ENCODE data around the gene AQP5.

The AQP5 gene

DNA sequence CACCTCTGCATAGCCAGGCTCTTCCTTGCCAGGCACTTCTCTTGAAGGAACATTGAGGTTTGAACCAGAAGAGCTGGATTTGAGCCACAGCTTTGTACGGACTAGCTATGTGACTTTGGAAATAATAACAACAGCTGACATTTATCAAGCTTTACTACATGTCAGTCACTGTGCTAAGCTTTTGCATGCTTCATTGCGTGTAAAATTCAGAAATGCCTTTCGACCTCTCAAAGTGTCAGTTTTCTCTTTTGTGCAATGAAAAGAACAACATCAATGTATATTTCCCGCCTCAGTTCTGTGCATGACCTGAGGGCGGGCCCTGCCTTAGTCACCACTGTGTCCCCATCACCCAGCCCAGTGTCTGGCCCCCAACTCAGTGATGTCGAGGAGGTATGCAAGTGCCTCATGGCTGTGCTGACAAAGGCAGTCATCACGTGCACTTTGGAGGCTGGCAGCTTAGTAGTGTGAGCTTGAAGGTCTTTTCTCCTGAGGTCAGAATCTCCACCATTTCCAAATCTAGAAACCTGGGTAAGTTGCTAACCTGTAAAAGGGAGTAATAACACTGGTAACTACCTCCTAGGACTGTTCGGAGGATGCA is 29.0 kb upstream of the AQP5 start:
- no peak for DNase-seq

DNA sequence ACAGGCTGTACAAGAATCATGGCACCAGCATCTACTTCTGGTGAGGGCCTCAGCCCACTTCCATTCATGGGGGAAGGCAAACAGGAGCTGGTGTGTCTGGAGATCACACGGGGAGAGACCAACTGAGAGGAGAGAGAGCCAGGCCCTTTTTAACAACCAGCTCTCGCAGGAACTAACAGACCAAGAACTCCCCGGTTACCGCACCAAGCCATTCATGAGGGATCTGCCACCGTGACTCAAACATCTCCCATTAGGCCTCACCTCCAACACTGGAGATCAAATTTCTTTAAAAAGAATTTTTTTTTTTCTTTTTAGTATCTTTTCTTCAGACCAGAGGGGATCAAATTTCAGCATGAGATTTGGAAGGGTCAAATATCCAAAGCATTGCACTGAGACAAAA is 27.9 kb upstream of the AQP5 start:
- DNase-seq, result no peak

- DNase-seq, result no peak
Observed at GRCh38 chr12:49934505-49934904, 27.2 kb upstream of the AQP5 start.

- DNase-seq, result no peak
Observed at GRCh38 chr12:49936925-49937324, 24.7 kb upstream of the AQP5 start.

DNA sequence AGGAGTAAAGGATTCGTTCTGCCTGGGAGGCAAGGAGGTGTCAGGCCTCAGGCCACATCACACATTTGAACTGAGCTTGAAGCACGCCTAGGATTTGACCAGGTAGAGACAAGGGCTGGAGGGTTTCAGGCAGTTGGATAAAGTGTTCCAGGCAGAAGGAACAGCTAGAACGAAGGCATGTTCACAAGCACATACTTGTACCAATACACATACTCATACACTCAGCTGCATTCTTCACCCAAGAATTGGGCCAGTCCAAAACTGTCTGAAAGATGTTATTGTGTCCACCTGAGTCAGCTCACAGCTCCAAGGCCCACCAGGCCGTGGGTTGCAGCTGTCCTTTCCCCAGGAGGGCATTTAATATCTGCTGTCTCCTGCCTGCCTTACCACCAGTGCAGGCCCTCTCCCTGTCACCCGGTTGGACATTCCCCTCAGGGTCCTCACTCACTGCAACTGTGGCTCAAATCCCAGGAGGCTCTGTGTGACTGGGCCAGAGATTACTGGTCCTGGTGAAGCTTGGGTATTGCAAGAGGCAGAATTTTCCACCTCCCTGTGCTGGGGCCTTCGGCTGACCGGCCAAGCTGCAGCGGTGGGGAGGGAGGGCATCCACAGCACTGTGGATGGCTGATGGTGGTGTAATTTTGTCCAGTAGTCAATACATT is 23.9 kb upstream of the AQP5 start:
- DNase-seq, result no peak

DNA sequence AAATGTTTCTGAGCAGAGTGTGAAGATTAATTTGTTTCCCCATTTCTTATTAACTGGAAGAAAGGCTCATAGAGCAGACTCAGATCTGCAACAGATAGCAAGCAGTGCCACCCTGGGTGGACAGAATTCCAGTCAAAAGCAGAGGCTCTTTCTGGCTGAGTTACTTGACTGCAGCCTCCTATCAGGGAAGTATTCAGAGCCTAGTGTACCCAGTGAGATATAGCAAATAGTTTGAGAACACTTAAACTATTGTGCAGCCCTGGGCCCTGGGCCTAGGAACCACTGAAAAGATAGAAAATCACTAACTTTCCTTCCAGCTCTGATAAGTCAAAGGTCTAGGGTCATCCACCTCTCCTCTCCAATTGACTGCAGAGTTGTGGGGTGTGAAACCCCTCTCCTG is 22.4 kb upstream of the AQP5 start:
- DNase-seq, result no peak

- DNase-seq, result no peak
Observed at GRCh38 chr12:49939707-49940106, 22.0 kb upstream of the AQP5 start.

DNA sequence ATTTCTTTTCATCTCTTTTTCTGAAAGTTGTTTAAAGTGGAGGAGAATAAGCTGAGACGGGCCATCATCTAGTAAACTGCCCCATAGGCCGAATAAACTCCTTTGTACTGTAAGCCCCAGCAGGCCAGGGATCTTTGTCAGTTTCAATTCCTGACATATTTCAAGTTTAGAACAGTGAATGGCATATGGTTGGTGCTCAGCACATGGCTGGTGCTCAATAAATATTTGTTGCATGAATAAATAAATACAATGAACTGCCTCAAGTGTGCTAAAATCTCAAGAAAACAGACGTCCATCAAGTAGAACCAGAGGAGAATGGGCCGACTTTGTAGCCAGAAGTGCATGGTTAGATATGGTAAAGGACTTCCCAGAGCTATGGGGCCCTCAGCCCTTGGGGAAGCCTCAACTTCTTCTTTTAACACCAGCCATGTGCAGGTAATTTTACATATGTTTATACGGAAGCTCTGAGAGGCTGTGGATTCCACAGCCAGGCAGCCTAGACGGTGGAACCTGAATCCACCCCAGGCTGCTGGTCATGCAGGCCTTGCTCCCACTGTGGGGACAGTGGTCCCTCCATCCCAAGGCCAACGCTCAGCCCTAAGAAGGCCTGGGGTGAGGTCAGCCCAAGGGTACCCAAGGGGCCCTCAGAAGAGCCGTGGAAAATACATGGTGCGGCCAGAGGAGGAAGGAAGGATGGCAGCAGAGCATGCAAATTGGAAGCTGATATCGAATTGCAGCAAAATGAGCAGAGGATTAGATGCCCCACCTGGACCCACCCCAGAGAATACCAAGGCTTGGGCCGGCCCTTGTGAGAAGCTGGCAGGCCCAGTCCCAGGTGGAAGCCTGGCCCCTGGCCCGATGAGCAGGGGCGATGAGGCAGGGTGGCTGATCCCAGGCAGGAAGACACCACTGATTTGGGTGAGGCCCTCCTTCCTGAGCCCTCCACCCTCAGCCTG is 19.8 kb upstream of the AQP5 start:
- no peak for DNase-seq

- no peak for DNase-seq
Observed at GRCh38 chr12:49942512-49942893, 19.2 kb upstream of the AQP5 start.

DNA sequence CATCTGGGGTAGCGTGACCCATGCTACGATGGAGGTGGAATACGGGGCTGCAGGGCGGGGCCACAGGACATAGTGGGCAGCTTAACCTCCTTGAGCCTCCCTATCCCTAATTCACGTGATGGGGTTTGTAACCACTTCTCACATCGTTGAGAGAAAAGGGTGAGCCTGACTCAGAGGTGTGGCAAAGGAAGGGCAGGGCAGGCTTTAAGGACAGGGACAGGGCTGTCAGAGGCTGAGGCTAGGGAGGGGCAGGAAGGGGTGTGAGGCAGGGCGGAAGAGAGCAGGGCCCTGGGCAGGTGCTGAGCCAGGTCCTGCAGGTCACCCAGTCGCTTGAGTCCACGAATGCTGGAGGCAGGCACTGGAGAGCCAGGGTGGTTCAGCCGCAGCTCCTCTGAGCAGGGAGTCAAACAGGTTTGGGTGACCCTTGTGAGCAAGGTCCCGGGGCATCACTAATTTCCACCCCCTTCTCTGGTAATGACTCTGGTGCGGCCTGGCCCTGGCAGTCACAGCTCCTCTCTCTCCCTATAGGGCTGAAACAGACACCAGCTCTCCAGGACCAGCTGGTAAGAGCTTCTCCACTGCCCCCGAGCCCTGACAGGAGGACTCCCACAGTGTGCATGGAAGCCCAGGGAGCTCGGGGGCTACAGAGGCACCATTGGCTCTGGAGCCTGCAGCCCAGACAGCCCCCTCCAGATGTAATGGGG is 18.6 kb upstream of the AQP5 start:
- no peak for DNase-seq

DNA sequence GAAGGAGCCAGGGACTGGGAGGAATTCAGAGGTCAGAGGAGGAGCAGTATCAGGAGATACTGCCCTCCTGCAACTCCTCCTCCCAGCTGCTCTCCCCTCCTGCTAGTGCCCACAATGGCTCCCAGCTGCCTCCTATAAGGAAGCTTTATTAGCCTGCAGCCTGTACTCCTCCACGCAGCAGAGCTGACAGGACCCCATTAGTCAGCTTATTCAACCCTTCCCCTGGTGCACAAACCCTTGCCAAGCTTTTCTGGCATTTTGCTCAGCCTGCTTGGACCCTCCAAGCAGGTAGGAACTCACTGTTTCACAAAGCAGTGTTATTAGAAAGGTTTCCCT is 18.1 kb upstream of the AQP5 start:
- no peak for DNase-seq

DNA sequence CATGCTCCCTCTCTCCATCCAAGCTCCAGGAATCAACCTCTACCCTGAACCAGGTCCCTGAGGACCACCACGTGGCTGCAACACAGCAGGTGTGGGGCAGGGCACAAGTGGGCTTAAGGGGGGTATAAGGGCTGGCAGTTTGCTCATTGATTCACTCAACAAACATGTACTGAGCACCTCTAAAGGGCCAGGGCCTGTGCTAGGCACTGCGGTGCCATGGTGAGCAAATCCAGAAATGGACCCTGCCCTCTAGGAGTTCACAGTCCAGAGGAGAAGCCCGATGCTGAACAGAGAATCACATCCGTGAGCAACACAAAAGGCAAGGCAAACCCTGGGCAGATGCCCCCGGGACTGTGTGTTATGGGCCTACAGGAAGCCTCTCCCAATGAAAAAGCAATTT is 17.6 kb upstream of the AQP5 start:
- no peak for DNase-seq

DNA sequence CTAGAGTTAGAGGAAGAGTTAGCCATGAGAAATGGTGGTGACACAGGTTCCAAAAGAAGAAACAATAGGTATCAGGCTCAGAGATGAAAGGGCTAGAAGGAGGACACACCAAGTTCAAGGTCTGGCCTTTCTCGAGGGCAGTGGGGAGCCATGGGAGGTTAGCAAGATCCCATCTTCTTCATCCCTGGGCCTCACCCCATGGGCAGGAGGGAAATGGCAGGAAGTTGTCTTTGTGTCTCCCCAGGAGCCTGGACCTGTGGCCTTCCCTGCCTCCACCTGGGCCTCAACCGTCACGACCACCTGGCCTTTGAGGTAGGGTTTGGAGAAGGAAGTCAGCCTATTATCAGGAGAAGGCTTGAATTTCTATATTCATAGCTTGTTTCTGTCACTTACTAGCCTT is 17.0 kb upstream of the AQP5 start:
- no peak for DNase-seq

GRCh38 chr12:49945394-49946080 is 16.1 kb upstream of the AQP5 start:
- DNase-seq, result peak; percentile 94

- DNase-seq, result no peak
Observed at GRCh38 chr12:49946086-49946485, 15.6 kb upstream of the AQP5 start.

DNA sequence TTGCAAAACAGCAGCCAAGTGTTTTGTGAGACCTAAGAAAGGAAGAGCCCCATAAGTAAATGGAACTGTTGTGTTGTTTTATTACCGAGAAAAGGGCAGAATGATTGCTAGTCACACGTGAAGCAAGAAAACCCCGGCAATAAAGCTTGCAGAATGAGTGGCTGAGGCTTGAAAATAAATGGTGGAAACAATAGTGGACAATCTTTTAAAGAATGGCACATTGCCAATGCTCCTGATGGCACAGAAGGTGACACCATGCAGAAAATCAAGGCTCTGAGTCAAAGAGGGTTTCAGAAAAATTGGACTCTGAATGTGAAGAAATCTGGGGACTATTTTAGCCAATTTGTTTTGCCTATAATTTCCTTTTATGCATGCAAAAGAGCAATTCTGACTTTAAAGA is 15.2 kb upstream of the AQP5 start:
- DNase-seq, result no peak

DNA sequence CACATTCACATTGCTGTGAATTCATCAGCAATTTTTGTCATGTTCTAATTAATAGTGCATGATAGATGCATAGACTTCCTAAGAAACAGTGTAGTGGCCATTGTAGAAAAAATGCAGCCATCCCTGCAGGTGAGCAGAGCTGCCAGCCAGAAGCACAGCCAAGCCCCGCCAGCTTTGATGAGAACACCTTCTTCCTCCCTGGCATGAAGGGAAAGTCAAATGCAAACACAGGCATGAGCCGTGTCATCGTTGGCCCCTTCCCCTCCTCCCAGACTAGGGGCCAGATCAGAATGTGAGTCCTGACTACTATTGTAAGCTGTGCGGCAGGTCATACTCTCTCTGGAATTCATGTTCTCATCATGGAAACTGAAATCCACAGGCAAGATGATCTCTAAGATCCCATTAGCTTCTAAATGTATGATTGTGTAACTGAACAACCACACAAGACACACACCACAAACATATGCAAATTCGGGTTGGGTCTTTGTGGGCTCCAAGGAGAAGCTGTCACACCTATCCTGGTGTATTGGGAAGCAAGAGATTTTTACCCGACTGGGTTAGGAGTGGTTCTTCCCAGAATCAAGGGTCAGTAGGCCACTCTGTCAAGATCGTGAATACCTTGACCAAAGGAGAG is 14.0 kb upstream of the AQP5 start:
- DNase-seq, result no peak

DNA sequence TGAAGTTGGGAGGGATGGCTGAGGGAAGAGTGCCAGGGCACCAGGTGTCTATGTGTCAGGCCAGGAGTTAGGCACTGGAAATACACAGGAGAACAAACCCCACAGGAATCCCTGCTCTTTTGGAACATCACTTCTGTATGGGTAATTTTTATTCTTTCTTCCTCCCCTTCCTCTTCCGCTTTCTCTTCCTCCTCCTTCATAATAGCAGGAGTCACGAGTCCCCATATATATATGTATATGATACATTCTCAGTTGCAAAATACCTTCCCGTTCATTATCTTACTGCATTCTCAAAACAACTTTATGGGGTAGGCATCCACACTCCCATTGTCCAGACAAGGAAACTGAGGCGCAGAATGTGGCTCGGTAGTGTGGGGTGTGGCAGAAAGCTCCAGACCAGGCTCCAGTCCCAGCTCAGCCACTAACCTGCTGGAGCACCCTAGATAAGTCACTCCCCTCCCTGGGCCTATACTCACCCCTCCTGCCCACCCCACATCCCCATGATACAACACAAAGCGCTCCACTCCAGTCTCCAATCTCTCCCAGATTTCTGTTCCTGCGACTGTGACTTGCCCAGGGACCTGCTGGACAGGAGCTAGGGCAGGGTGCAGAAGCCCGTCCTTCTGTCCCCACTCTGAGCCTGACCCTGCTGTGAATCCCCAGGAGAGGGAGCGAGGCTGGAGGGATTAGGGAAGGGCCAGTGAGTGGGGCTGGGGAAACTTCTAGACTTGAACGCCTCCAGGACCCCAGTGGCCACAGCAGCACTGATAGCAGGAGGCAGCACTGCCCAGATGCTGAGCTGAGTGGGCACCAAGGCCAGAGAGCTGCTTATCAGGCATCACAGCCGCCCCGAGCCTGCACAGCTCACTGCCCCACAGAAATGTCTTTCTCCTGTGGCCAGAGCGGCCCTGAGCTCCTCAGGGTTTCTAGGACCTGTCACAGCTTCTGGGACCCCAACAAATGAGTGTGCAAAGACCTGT is 12.5 kb upstream of the AQP5 start:
- DNase-seq, result no peak

DNA sequence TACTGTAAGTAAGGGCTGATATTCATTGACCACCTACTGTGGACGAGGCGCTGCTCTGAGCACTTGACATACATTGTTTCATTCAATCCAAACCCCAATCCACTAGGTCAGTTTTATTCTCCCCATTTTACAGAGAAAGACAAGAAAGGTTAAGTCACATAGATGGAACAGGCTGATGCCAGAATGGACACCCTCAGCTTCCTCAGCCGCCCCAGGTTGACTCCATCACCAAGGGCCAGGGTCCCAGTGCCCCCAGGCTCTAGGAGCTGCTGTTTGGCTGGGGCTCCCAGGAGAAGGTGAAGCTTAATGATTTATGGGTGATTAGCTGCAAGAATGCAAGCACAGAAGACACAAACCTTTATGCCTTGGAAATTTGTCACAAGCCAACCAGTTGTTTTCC is 11.8 kb upstream of the AQP5 start:
- no peak for DNase-seq

- DNase-seq, result no peak
Observed at GRCh38 chr12:49950273-49951251, 11.1 kb upstream of the AQP5 start, which contains the start of gene AQP2. TSS of gene AQP2 (plus strand) at chr12:49950737. CDS start at chr12:49950831, 94 bp downstream.

Data from activated CD4-positive, alpha-beta T cell treated with anti-CD3 and anti-CD28 coated beads for 48 hours (primary cell).